Globus pallidus (tissue), 1 donor: ENCODE data around the gene SMAD7.

ENCODE experiments used
- DNase-seq: peaks from one replicate; pipeline ENCODE4 v3.0.0-alpha.2; 2015; ENCODE audit warnings: low spot score

SMAD7 gene

GRCh38 chr18:48944634-48945033 is 6.1 kb downstream of the SMAD7 start:
- no peak for DNase-seq

- DNase-seq, result no peak
These were observed 6.8 kb downstream of the SMAD7 start for GRCh38 chr18:48943736-48944527.

DNA sequence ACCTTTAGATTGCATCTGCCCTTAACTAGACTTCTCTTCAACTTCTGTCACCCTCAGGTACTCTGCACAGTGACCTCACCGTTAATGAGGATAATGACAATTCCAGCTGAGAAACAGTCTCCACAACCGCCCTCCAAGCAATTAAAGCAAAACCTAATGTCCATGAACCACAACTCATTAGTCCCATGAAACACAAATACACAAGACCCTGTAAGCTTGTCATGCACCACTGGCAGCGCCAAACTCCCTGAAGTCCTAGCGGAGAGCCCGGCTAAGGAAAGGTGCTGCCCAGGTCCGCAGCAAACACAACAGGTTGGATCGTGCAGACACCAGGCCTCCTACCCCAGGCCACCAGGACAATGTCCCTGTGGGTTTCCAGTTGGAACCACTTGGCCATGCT is 7.4 kb downstream of the SMAD7 start:
- DNase-seq, result no peak

- DNase-seq, result no peak
These were observed 8.1 kb downstream of the SMAD7 start for GRCh38 chr18:48942554-48943261.

GRCh38 chr18:48942086-48942485 is 8.7 kb downstream of the SMAD7 start:
- no peak for DNase-seq

DNA sequence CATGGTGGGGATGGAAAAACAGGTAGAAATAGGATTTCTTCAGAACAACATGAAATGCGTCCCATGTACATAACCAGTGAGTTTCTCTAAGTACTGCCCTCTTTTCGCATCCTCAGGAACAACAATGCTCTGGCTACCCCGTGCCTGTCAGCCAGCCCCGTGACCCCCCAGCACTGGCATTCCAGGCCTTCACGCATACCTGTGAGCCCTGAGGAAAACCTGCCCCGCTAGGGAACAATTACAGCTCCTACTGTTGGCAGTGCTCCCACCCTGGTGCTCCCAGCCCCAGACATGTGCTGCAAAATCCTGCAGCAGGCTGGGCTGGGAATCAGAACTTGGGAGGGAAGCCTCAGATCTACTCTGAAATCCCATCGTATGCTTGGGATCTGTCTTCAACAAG is 9.1 kb downstream of the SMAD7 start:
- DNase-seq, result no peak

DNA sequence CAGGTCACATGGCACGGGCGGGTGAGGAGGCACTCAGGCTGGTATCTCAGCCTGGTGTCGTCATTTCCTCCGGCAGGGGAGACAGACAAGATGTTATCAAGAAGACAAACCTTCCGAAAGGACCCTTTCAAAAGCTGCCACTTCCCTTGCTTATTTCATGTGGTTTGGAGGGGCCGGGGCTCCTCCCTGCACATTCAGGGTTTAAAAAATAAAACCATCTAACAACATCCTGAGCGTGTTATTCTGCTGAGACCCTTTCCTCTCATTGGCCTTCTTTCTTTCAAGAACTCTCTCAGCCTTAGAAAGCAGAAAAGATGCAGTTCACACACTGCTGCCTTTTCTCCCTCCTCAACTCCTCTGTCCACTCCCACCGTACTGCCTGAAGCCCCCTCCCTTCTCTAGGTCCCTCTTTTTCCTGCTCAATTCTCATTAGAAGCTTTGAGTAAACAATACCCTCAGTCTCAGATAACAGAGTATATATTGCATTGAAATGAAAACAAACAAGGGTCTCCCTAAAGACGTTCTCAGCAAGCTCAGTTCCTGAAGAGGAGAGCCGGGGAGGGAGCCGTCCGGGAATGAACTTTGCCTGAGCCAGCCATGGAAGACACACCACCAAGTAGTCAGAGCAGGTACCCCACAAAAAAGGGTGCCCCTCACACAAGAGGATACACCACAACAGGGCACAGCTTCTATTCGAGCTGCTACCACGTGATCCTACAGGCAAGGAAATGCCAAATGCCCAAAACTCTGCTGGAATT is 9.7 kb downstream of the SMAD7 start:
- no peak for DNase-seq

DNA sequence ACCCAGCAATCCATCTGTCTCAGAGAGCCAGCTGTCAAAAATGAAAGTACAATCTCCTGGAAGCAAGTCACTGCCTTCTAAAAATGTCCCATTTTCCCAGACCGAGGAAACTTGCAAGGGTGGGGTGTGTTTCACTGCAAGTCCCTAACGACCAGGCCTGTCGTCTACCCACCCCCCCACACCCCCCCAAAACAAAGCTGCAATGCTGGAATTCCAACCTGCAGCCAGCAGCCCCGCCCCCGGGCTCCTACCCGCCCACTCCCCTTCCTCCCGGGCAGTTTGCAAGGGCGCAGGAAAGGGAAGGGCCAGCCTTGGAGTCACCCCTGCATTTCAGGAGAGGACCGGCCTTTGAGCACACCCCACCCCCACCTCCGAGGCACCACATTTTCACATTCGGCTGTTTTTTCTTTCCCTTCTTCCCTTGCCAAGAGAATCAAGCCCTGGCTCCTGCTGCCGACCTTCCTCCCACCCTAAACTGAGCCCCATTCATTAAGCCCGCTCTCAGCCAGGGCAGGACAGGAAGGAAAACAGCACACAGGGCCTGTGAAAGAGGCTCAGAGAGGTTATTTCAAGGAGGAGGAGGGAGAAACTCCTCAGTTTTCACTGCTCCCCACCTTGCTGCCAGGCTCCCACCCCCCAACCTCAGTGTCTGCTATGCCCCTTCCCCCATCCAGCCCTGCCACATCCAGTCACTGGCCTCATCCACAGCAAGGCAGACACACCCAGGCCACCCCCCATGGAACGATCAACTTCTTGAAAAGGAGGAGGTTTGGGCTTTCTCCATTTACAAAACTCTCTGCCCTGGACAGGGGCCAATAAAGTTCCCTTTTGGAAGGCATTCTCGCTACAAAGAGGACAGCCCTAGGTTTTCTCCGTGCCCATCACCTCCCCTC is 11.3 kb downstream of the SMAD7 start:
- DNase-seq, result no peak

- DNase-seq, result no peak
These were observed 11.9 kb downstream of the SMAD7 start for GRCh38 chr18:48938827-48939204.

DNA sequence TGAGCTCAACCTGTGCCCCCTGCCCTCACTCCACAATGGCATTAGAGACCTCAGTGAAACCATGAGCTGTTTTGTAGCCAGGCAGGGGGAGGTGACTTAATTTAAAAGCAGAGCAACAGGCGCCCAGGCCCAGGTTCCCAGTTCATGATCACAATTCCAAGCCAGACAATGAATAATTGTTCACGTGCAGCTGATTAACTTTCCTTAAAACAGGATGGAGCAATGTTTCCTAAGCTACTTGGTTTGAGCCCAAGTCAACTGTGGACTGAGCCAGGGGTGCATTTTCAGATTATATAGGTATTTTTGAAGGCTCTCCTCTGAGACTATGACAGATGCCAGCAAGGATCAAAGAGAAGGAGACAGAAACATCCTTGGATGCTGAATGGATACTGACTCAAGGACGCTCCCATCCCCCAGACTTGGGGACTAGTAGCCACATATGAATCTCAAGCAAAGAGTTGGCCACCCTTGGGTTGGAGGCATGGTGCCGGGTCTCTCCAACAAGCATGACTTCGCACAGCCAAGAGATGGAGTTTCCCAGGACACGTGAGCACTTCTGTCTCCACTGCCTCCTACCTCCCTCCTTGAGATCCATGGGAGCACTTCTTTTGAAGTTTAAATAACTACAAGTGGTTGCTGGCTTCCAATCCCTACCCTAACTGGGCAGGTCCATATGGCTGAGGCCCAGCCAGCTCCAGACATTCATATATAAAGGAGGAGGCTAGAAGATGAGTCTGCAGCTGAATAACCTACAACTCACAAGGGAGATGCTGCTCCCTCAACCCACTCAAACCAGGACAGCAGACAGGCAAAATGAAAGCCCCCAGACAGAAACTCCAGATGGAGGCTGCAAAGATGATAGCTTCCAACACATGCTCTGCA is 12.7 kb downstream of the SMAD7 start:
- DNase-seq, result no peak

DNA sequence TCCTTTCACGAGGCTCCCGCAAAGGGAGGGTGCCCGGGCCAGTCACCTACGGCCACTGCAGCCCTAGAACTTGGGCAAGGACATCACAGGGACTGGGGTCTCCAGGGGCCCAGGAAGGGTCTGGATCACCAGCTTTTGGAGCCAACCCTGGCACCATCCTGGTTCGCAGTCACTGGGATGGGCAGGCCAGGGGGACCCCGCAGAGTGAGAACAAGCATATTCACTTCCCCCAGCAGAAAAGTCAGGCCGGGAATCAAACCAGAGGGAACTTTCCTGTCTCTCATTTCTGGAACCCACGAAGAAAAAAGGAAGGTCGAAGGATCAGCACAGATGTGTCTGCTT is 15.4 kb downstream of the SMAD7 start:
- no peak for DNase-seq

- peak; percentile 54 for DNase-seq
These were observed 15.9 kb downstream of the SMAD7 start for GRCh38 chr18:48934723-48935432.

DNA sequence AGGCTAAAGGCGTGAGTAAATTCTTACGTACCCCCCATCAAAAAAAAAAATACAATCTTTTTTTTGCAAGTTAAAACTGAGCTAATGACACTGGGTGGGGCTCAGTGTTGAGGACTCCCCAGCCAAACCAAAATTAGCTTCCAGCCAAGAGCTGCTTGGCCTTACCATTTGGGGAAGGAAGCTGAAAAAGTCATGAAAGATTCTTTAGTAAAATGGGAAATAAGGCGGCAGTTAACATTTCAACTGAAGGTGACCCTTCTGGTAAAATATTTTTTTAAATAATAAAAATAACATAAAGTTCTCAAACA is 16.4 kb downstream of the SMAD7 start:
- DNase-seq, result no peak

GRCh38 chr18:48933578-48934414 is 17.0 kb downstream of the SMAD7 start:
- peak; percentile 83 for DNase-seq

- DNase-seq, result no peak
These were observed 17.8 kb downstream of the SMAD7 start for GRCh38 chr18:48932822-48933510.

DNA sequence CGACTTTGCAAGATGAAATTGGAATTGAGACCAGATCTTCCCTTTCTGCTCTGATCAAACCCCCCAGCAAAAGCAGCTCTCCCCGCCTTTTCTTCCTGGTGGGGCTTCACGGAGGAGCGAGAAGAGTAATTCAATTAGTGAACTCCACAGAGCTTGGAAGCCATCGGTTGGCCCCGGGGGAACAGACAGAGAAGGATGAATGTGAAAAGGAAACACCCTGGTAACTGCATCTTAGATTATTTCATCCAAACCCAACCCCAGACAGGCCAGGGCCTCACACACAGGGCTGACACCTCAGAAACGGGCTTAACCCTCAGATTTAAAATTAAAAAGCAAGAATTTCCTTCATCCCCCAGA is 18.3 kb downstream of the SMAD7 start:
- no peak for DNase-seq

- DNase-seq, result no peak
These were observed 18.9 kb downstream of the SMAD7 start for GRCh38 chr18:48931680-48932461.

- no peak for DNase-seq
These were observed 19.8 kb downstream of the SMAD7 start for GRCh38 chr18:48930926-48931325.
